Ovary (tissue), 9 donors: ENCODE results near the gene STXBP4. TPM values are rescaled to one million over a fixed set of nuclear protein-coding genes. Genes with fewer than 3 reads are reported as not detected.

ENCODE experiments used
- DNase-seq, 5 donors: peaks; one replicate each; pipeline ENCODE4 v3.0.0-alpha.2; 2019 to 2020
- H3K27ac ChIP-seq, 2 donors: fragments of 200-600 bp; one replicate each; pipeline versions ENCODE4 v1.5.1 to v1.8.0; 2019 to 2022
- H3K27me3 ChIP-seq: fragments of 200-600 bp; one replicate; pipeline ENCODE4 v1.8.0; 2022
- H3K36me3 ChIP-seq: fragments of 200-600 bp; sonication (generic); one replicate; pipeline ENCODE4 v1.5.1; 2019
- H3K4me1 ChIP-seq: one replicate; pipeline ENCODE4 v1.8.1; 2013; ENCODE audit warnings: mild to moderate bottlenecking, moderate library complexity; ENCODE audit not compliant: insufficient read depth
- H3K4me3 ChIP-seq: fragments of 200-600 bp; sonication (generic); one replicate; pipeline ENCODE4 v1.5.1; 2017
- H3K9me3 ChIP-seq, 2 donors: fragments of 200-600 bp in 1 of 2; sonication (generic) in 1 of 2; one replicate each; pipeline versions ENCODE4 v1.5.1 to v1.8.1; 2013 to 2019; ENCODE audit warnings: mild to moderate bottlenecking in 1 of 2, moderate library complexity in 1 of 2
- CTCF ChIP-seq, 3 donors: fragments of 450-650 bp in 2 of 3; fragments of 200-600 bp in 1 of 3; IDR thresholded peaks; one replicate each; pipeline versions ENCODE4 v1.5.1 to v1.8.0; 2016 to 2022; ENCODE audit warnings: antibody characterized with exemption in 3 of 3, mild to moderate bottlenecking in 1 of 3
- EP300 ChIP-seq: sonication (generic); formaldehyde crosslinking; IDR thresholded peaks from one replicate; pipeline ENCODE4 v1.6.1; 2017; ENCODE audit warnings: antibody characterized with exemption
- POLR2A ChIP-seq: fragments of 450-650 bp; IDR thresholded peaks from one replicate; pipeline ENCODE4 v1.6.1; 2017; ENCODE audit warnings: antibody characterized with exemption, mild to moderate bottlenecking, moderate library complexity
- WGBS, 3 donors: extraction: QIAGEN DNeasy Blood & Tissue Kit in 1 of 3; methylation state at CpG; one replicate each; pipeline versions ENCODE4 v1.1.5 to v1.1.7; 2013 to 2017; 5-methylcytosine and 5-hydroxymethylcytosine counted together
- intact Hi-C, 4 donors: fragments of 100-400 bp; cut with DNase I; formaldehyde crosslinking; loops; one replicate each; pipeline versions ENCODE4 v1.11.0 to v1.15.1; 2022 to 2023
- polyA plus RNA-seq, 2 donors: library from polyadenylated mRNA; stranded (reverse); fragments of 200-250 nt in 1 of 2; fragments of 350-450 nt in 1 of 2; fragmentation: Illumina TruSeq in 1 of 2; extraction: RNeasy Lipid Tissue Mini Kit (QIAGEN cat#74804) in 1 of 2; gene quantifications; one replicate each; pipeline ENCODE4 v1.2.3, GENCODE V29; 2013 to 2014
- total RNA-seq, 7 donors: library from RNA; depleted of rRNA in 2 of 7; stranded (reverse); fragments of >200 nt in 2 of 7; fragmentation: NEBNext Ultra II Directional in 3 of 7; extraction: Animal tissue kit (Norgen Biotek cat#: 25700) in 3 of 7; gene quantifications; one replicate each; pipeline versions ENCODE4 v1.1.0 to v1.2.4, GENCODE V29; 2016 to 2023
- donor health status: DM: no; HTN: no; CAD: no; lungs with moderate emphysema.
- donor health status: DM: no; HTN: no; CAD: no.
- donor health status: Bipolar disorder and iron deficiency.
- donor health status: DM: yes; HTN: yes; CAD: no.
- donor health status: DM: no; HTN: no; CAD: no.
- donor health status: DM: yes; HTN: yes; CAD: no.

The STXBP4 gene
- total and polyA plus RNA-seq, 9 donors = 2.4 to 63.1 (median 16.5) TPM

GRCh38 chr17:55159251-55159650 lies 190.7 kb downstream of the STXBP4 start:
- WGBS, 3 donors = 81 to 97% (median 93%) methylated on average over 2 of the region's 2 CpGs

GRCh38 chr17:55160501-55160900 lies 191.9 kb downstream of the STXBP4 start:
- no peaks in the 10 kb centered on the region for H3K9me3 ChIP-seq
- intact Hi-C loops = no loop called here
- WGBS, 3 donors = 86 to 95% (median 91%) methylated on average over 7 of the region's 7 CpGs
- H3K4me3 ChIP-seq = no peak overlapping the region
- H3K4me1 ChIP-seq = no peaks in the 10 kb centered on the region
- TF ChIP-seq POLR2A (no peak), EP300 (no peak), CTCF (IDR thresholded peaks at IDR 0.05) (no peak)
- no peaks in the 10 kb centered on the region for H3K27me3 ChIP-seq
- no peak for DNase-seq
- H3K36me3 ChIP-seq = no peaks in the 10 kb centered on the region
- no peak overlapping the region for H3K27ac ChIP-seq

More at GRCh38 chr17:55159251-55159650, 190.7 kb downstream of the STXBP4 start:
- H3K9me3 ChIP-seq = no peaks in the 10 kb centered on the region
- H3K36me3 ChIP-seq = no peaks in the 10 kb centered on the region
- no peak for DNase-seq
- H3K27ac ChIP-seq = no peak overlapping the region
- no peaks in the 10 kb centered on the region for H3K4me1 ChIP-seq
- no peak for TF ChIP-seq EP300
- no peak for TF ChIP-seq CTCF (IDR thresholded peaks at IDR 0.05)
- TF ChIP-seq POLR2A = no peak
- no peak overlapping the region for H3K4me3 ChIP-seq
- H3K27me3 ChIP-seq = no peaks in the 10 kb centered on the region
- intact Hi-C loops = no loop called here

- no peak overlapping the region for H3K27ac ChIP-seq
- H3K9me3 ChIP-seq = no peaks in the 10 kb centered on the region
- no peaks in the 10 kb centered on the region for H3K36me3 ChIP-seq
- no peaks in the 10 kb centered on the region for H3K4me1 ChIP-seq
- DNase-seq = no peak
- no peaks in the 10 kb centered on the region for H3K27me3 ChIP-seq
- no peak for TF ChIP-seq POLR2A
- intact Hi-C loops = no loop called here
- 89 to 91% (median 89%) methylated on average over 7 of the region's 7 CpGs for WGBS, 3 donors
- H3K4me3 ChIP-seq = no peak overlapping the region
Observed at GRCh38 chr17:55161935-55162555, 193.5 kb downstream of the STXBP4 start.

GRCh38 chr17:55162556-55162946 lies 194.0 kb downstream of the STXBP4 start:
- intact Hi-C loops = no loop called here

More at GRCh38 chr17:55162556-55162946, 194.0 kb downstream of the STXBP4 start:
- Histone ChIP-seq H3K4me3 (no peak overlapping the region), H3K27ac (no peak overlapping the region), H3K9me3 (no peaks in the 10 kb centered on the region), H3K27me3 (no peaks in the 10 kb centered on the region), H3K4me1 (no peaks in the 10 kb centered on the region), H3K36me3 (no peaks in the 10 kb centered on the region)
- no peak for DNase-seq
- TF ChIP-seq CTCF (IDR thresholded peaks at IDR 0.05) = no peak
- TF ChIP-seq EP300 = no peak
